GM12875 (cell line): Measurements from ENCODE around the gene SAMD4B.
"Not testable (repeated sequence)": the region's sequence is repeated elsewhere in the genome, so short reads cannot be mapped to it uniquely, and the experiment has no call there.

Experiments
- H3K4me3 ChIP-seq: one replicate; pipeline ENCODE4 v1.5.1; 2011; ENCODE audit warnings: low read depth, low read length, control low read depth
- CTCF ChIP-seq: IDR thresholded peaks from 2 replicates; pipeline ENCODE4 v1.5.1; 2011; ENCODE audit warnings: low read depth, mild to moderate bottlenecking, control low read depth, inconsistent platforms, low read length, moderate library complexity, borderline replicate concordance; ENCODE audit not compliant: insufficient read depth

The SAMD4B gene

GRCh38 chr19:39335168-39335548, 7.1 kb upstream of the SAMD4B start:
- peak overlapping the region; percentile 61 for H3K4me3 ChIP-seq
- TF ChIP-seq CTCF: no peak

- no peak overlapping the region for H3K4me3 ChIP-seq
- TF ChIP-seq CTCF: no peak
Measured at GRCh38 chr19:39336483-39336882, 5.7 kb upstream of the SAMD4B start.

GRCh38 chr19:39339674-39340073, 2.5 kb upstream of the SAMD4B start:
- no peak for TF ChIP-seq CTCF

GRCh38 chr19:39340156-39340555, 2.1 kb upstream of the SAMD4B start:
- H3K4me3 ChIP-seq: not testable (repeated sequence)

More at GRCh38 chr19:39339674-39340073, 2.5 kb upstream of the SAMD4B start:
- H3K4me3 ChIP-seq: no peak overlapping the region

- TF ChIP-seq CTCF: no peak
- H3K4me3 ChIP-seq: peak overlapping the region; percentile 64
Measured at GRCh38 chr19:39341129-39341718, 997 bp upstream of the SAMD4B start.

- H3K4me3 ChIP-seq: peak overlapping the region; percentile 72
- no peak for TF ChIP-seq CTCF
Measured at GRCh38 chr19:39342647-39343305, 555 bp downstream of the SAMD4B start.

- no peak for TF ChIP-seq CTCF
- H3K4me3 ChIP-seq: no peak overlapping the region
Measured at GRCh38 chr19:39345956-39346355, 3.7 kb downstream of the SAMD4B start.
